K562 (cell line): Measurements from ENCODE around the gene SUMF2. TPM values are rescaled to one million over a fixed set of nuclear protein-coding genes. Genes with fewer than 3 reads are reported as not detected.

Source experiments
- BRD4 ChIP-seq: fragments of 200-600 bp; sonication (generic); IDR thresholded peaks from 2 replicates; pipeline ENCODE4 v1.6.1; 2017; ENCODE audit warnings: inconsistent platforms
- ELF4 ChIP-seq: fragments of 450-650 bp; formaldehyde crosslinking; IDR thresholded peaks from 2 replicates; pipeline ENCODE4 v1.4.0; 2022; ENCODE audit warnings: missing genetic modification characterization
- GABPB1 ChIP-seq: sonication (generic); formaldehyde crosslinking; IDR thresholded peaks from 2 replicates; pipeline ENCODE4 v1.8.0; 2022; ENCODE audit warnings: mild to moderate bottlenecking, missing genetic modification reagents
- GTF2A2 ChIP-seq: IDR thresholded peaks from 2 replicates; pipeline ENCODE4 v1.6.1; 2016; ENCODE audit warnings: mild to moderate bottlenecking, missing genetic modification characterization, missing compliant biosample characterization
- GTF2E2 ChIP-seq: fragments of 200-800 bp; sonication (Bioruptor generic); IDR thresholded peaks from 2 replicates; pipeline ENCODE4 v1.6.1; 2016; ENCODE audit warnings: missing genetic modification characterization, missing compliant biosample characterization
- MYNN ChIP-seq, 2 experiments: sonication (generic); formaldehyde crosslinking in 1 of 2; IDR thresholded peaks; 2 replicates each; pipeline versions ENCODE4 v1.5.0 to v1.6.1; 2016 to 2020; ENCODE audit warnings: antibody characterized with exemption in 1 of 2, missing genetic modification reagents in 1 of 2
- NR2C2 ChIP-seq, 2 experiments: fragments of 200-800 bp in 1 of 2; sonication (Bioruptor generic) in 1 of 2; sonication (generic) in 1 of 2; formaldehyde crosslinking in 1 of 2; IDR thresholded peaks; 2 replicates each; pipeline versions ENCODE4 v1.6.1 to v1.8.0; 2016 to 2022; ENCODE audit warnings: mild to moderate bottlenecking in 1 of 2, missing compliant biosample characterization in 1 of 2, missing genetic modification characterization in 1 of 2, missing genetic modification reagents in 1 of 2
- PTTG1 ChIP-seq: fragments of 450-650 bp; IDR thresholded peaks from 2 replicates; pipeline ENCODE4 v1.6.1; 2016; ENCODE audit warnings: low read depth, mild to moderate bottlenecking, missing genetic modification characterization, missing compliant biosample characterization
- RBM22 ChIP-seq: fragments of 200-400 bp; formaldehyde crosslinking; IDR thresholded peaks from 2 replicates; pipeline ENCODE4 v1.6.1; 2018; ENCODE audit warnings: low read length, low read depth; ENCODE audit not compliant: poor library complexity, severe bottlenecking
- SAFB2 ChIP-seq: fragments of 200-400 bp; formaldehyde crosslinking; IDR thresholded peaks from 2 replicates; pipeline ENCODE4 v1.6.1; 2018; ENCODE audit warnings: borderline replicate concordance, low read length, low read depth, moderate library complexity; ENCODE audit not compliant: severe bottlenecking
- SLC30A9 ChIP-seq: fragments of 250-450 bp; sonication (Bioruptor Pico); IDR thresholded peaks from 2 replicates; pipeline ENCODE4 v1.8.0; 2022; ENCODE audit warnings: mild to moderate bottlenecking, moderate library complexity
- SMAD3 ChIP-seq: fragments of 450-650 bp; formaldehyde crosslinking; conservative IDR thresholded peaks from 2 replicates; pipeline ENCODE4 v1.4.0; 2020; ENCODE audit warnings: mild to moderate bottlenecking
- SREBF2 ChIP-seq: sonication (generic); formaldehyde crosslinking; IDR thresholded peaks from 2 replicates; pipeline ENCODE4 v1.4.0; 2020; ENCODE audit warnings: mild to moderate bottlenecking, missing genetic modification reagents
- ZBTB40 ChIP-seq, 2 experiments: fragments of 450-650 bp in 1 of 2; sonication (generic) in 1 of 2; formaldehyde crosslinking in 1 of 2; IDR thresholded peaks; 2 replicates each; pipeline versions ENCODE4 v1.7.1 to v1.9.0; 2016 to 2022; ENCODE audit warnings: inconsistent platforms in 1 of 2, mild to moderate bottlenecking in 1 of 2, missing genetic modification reagents in 1 of 2
- ZKSCAN8 ChIP-seq: fragments of 200-800 bp; sonication (Bioruptor generic); IDR thresholded peaks from 2 replicates; pipeline ENCODE4 v1.6.1; 2016; ENCODE audit warnings: missing genetic modification characterization, missing compliant biosample characterization
- ZNF121 ChIP-seq: sonication (generic); formaldehyde crosslinking; conservative IDR thresholded peaks from 2 replicates; pipeline ENCODE4 v1.8.0; 2022; ENCODE audit warnings: missing genetic modification reagents
- ZNF354B ChIP-seq: fragments of 250-450 bp; sonication (Bioruptor Pico); IDR thresholded peaks from 2 replicates; pipeline ENCODE4 v1.4.0; 2020
- ZNF717 ChIP-seq: fragments of 250-450 bp; sonication (Bioruptor Pico); IDR thresholded peaks from 2 replicates; pipeline ENCODE4 v1.5.0; 2021
- ZSCAN29 ChIP-seq: fragments of 450-650 bp; IDR thresholded peaks from 2 replicates; pipeline ENCODE4 v1.6.1; 2017
- polyA plus RNA-seq, 8 experiments: library from polyadenylated mRNA; depleted of rRNA in 4 of 8; stranded (reverse) in 5 of 8; unstranded in 3 of 8; fragments of >200 nt; fragmentation: Nextera tagmentation in 2 of 8; fragmentation: Illumina TruSeq in 1 of 8; extraction: Ambion mirVana in 2 of 8; extraction: Trizol in 1 of 8; gene quantifications; 2 replicates each; pipeline versions ENCODE4 v1.2.1 to v1.2.3, GENCODE V29; 2011 to 2014; ENCODE audit warnings: inconsistent platforms in 1 of 8, missing spikeins in 1 of 8
- total RNA-seq, 7 experiments: library from RNA; depleted of rRNA in 6 of 7; stranded (reverse); fragments of >200 nt in 6 of 7; fragmentation: Illumina TruSeq in 2 of 7; extraction: Trizol in 2 of 7; gene quantifications; 2 replicates each; pipeline versions ENCODE4 v1.2.1 to v1.2.3, GENCODE V29; 2011 to 2021; ENCODE audit warnings: low replicate concordance in 1 of 7
- TF ChIP-seq, protein P1 (sequence below): fragments of 250-450 bp; sonication (Bioruptor Pico); IDR thresholded peaks from 2 replicates; pipeline ENCODE4 v1.8.0; 2022; ENCODE audit warnings: inconsistent platforms

SUMF2 gene
- total and polyA plus RNA-seq, 9 of the 15 experiments (the other 6 are each of a cell fraction or from before 2014, with no cell fraction given): 39.0 to 113 (median 67.7) TPM

DNA sequence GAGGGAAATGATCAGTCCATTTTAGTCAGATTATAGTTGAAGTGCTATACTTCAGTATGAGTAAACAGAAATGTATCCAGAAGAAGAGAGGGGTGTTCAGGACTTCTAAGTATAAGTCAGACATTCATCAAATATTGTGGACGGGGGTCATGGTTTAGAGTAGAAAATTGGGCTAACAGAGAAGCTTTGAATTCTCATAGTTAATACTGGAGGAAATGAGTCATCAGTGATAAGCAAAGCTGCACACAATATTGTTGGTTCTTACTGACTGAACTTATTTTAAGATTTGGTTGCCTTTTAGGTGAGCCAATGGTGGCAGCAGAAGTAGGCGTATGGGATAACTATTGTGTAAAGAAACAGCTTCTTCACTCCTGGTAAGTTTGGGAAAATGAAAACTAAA is 1.7 kb upstream of the SUMF2 start (continued):
- TF ChIP-seq NR2C2 (CRISPR knock-in tag; IDR thresholded peaks at IDR 0.05): no peak
- TF ChIP-seq NR2C2 (tag; IDR thresholded peaks at IDR 0.05): no peak
- TF ChIP-seq MYNN (IDR thresholded peaks at IDR 0.05): no peak
- no peak for TF ChIP-seq MYNN (CRISPR knock-in tag; IDR thresholded peaks at IDR 0.05)
- TF ChIP-seq SLC30A9 (CRISPR knock-in tag): no peak
- TF ChIP-seq SREBF2 (CRISPR knock-in tag): no peak
- no peak for TF ChIP-seq GABPB1 (CRISPR knock-in tag)
- no peak for TF ChIP-seq ZBTB40 (IDR thresholded peaks at IDR 0.05)
- no peak for TF ChIP-seq ZBTB40 (CRISPR knock-in tag; IDR thresholded peaks at IDR 0.05)
- no peak for TF ChIP-seq ELF4 (CRISPR knock-in tag)
- TF ChIP-seq SMAD3 (CRISPR knock-in tag): no peak
- TF ChIP-seq GTF2E2: no peak
- TF ChIP-seq BRD4: no peak
- no peak for TF ChIP-seq SAFB2
- no peak for TF ChIP-seq ZNF717 (CRISPR knock-in tag)
- no peak for TF ChIP-seq ZKSCAN8 (CRISPR knock-in tag)
- TF ChIP-seq PTTG1: no peak
- no peak for TF ChIP-seq RBM22
- no peak for TF ChIP-seq ZSCAN29
- TF ChIP-seq ZNF121 (CRISPR knock-in tag): no peak
- TF ChIP-seq, protein P1, sequence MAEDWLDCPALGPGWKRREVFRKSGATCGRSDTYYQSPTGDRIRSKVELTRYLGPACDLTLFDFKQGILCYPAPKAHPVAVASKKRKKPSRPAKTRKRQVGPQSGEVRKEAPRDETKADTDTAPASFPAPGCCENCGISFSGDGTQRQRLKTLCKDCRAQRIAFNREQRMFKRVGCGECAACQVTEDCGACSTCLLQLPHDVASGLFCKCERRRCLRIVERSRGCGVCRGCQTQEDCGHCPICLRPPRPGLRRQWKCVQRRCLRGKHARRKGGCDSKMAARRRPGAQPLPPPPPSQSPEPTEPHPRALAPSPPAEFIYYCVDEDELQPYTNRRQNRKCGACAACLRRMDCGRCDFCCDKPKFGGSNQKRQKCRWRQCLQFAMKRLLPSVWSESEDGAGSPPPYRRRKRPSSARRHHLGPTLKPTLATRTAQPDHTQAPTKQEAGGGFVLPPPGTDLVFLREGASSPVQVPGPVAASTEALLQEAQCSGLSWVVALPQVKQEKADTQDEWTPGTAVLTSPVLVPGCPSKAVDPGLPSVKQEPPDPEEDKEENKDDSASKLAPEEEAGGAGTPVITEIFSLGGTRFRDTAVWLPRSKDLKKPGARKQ: no peak
- no peak for TF ChIP-seq GTF2A2
- TF ChIP-seq ZNF354B (CRISPR knock-in tag): no peak
